ENCODE results near the gene PPARD.
A peak's percentile ranks its signal among the peaks of the same experiment; 100 is the strongest.

The PPARD gene

DNA sequence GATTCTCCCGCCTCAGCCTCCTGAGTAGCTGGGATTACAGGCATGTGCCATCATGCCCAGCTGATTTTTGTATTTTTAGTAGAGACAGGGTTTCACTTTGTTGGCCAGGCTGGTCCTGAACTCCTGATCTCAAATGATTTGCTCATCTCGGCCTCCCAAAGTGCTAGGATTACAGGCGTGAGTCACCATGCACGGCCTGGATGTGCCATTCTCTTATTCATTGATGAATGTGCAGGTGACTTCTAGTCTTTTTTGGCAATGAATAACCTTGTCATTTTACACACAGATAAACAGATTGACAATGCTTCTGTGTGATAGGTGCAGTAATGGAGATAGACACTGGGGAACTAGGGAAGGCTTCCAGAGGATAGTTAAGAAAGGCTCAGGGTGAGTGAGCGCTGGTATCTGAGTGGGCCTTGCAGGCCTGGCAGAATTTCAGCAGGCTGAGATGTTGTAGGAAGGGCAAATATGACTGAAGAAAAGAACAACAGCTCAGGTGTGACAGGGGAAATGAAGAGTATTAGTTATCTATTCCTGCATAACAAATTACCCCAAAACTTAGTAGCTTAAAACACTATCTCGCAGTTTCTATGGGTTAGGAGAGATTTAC lies 23.3 kb downstream of the PPARD start:
- Histone ChIP-seq H3K4me2 (ENCODE audit: low read length) (no peak overlapping the region), H3K79me2 (ENCODE audit: low read length) (no peaks in the 10 kb centered on the region), H3K27ac (ENCODE audit: low read length) (no peak overlapping the region), H4K20me1 (ENCODE audit: insufficient read depth, low read length) (no peaks in the 10 kb centered on the region), H3K9me3 (ENCODE audit: insufficient read depth, low read length) (no peaks in the 10 kb centered on the region), H3K4me1 (ENCODE audit: low read length) (peaks cover 27% of the 10 kb centered on the region), H3K4me3 (ENCODE audit: low read length) (no peak overlapping the region), H2AFZ (ENCODE audit: low read depth, low read length) (no peak overlapping the region), H3K9ac (ENCODE audit: low read length) (no peak overlapping the region), H3K36me3 (replicated peaks; ENCODE audit: low read depth, low read length) (no peaks in the 10 kb centered on the region), H3K27me3 (ENCODE audit: low read depth, low read length) (no peaks in the 10 kb centered on the region)
- TF ChIP-seq EZH2phosphoT487 (IDR thresholded peaks at IDR 0.05; ENCODE audit: low read depth), result no peak
- TF ChIP-seq, protein P1, sequence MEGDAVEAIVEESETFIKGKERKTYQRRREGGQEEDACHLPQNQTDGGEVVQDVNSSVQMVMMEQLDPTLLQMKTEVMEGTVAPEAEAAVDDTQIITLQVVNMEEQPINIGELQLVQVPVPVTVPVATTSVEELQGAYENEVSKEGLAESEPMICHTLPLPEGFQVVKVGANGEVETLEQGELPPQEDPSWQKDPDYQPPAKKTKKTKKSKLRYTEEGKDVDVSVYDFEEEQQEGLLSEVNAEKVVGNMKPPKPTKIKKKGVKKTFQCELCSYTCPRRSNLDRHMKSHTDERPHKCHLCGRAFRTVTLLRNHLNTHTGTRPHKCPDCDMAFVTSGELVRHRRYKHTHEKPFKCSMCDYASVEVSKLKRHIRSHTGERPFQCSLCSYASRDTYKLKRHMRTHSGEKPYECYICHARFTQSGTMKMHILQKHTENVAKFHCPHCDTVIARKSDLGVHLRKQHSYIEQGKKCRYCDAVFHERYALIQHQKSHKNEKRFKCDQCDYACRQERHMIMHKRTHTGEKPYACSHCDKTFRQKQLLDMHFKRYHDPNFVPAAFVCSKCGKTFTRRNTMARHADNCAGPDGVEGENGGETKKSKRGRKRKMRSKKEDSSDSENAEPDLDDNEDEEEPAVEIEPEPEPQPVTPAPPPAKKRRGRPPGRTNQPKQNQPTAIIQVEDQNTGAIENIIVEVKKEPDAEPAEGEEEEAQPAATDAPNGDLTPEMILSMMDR (IDR thresholded peaks at IDR 0.05; ENCODE audit: low read depth, low read length), result no peak

DNA sequence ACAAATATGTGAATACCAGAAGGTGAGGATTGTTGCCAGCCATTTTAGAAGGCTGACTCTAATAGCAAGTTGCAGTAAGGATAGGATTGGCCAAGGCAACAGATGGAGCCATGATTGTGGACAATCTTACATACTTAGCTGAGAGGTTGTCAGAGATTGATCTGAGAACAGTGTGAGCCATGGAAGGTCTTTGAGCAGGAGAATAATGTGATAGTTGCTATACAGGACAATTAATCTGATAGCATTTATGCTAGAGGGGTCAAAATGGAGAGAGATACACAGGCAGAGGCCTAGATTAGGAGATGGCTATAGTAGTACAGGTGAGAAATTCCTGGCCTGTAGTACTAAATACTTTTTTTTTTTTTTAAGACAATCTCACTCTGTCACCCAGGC lies 23.8 kb downstream of the PPARD start:
- H2AFZ ChIP-seq (ENCODE audit: low read depth, low read length), result no peak overlapping the region
- H3K79me2 ChIP-seq (ENCODE audit: low read length), result no peaks in the 10 kb centered on the region
- no peaks in the 10 kb centered on the region for H3K9me3 ChIP-seq (ENCODE audit: insufficient read depth, low read length)
- H3K4me2 ChIP-seq (ENCODE audit: low read length), result no peak overlapping the region
- no peak overlapping the region for H3K4me3 ChIP-seq (ENCODE audit: low read length)
- H4K20me1 ChIP-seq (ENCODE audit: insufficient read depth, low read length), result no peaks in the 10 kb centered on the region
- H3K4me1 ChIP-seq (ENCODE audit: low read length), result peaks cover 32% of the 10 kb centered on the region
- H3K9ac ChIP-seq (ENCODE audit: low read length), result no peak overlapping the region
- no peaks in the 10 kb centered on the region for H3K27me3 ChIP-seq (ENCODE audit: low read depth, low read length)
- H3K36me3 ChIP-seq (replicated peaks; ENCODE audit: low read depth, low read length), result no peaks in the 10 kb centered on the region
- TF ChIP-seq EZH2phosphoT487 (IDR thresholded peaks at IDR 0.05; ENCODE audit: low read depth), result no peak
- TF ChIP-seq, protein P1 (IDR thresholded peaks at IDR 0.05; ENCODE audit: low read depth, low read length), result no peak
- H3K27ac ChIP-seq (ENCODE audit: low read length), result no peak overlapping the region

DNA sequence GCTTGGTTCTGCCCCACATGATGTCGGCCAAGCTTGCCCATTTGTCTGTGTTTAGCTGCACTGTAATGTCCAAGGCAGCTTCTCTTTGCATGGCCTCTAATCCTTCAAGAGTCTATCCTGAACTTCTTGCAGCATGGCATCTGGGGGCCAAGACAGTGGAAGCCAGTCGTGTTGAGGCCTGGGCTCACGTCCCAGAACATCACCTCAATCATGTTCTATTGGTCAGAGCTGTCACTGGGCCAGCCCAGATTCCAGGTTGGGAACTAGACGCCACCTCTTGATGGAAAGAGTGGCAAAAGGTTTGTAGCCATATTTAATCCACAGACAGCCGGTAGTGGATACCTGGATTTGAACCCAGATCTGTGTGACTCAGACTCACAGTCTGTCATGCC lies 25.3 kb downstream of the PPARD start:
- H3K27me3 ChIP-seq (ENCODE audit: low read depth, low read length), result no peaks in the 10 kb centered on the region
- no peak overlapping the region for H3K27ac ChIP-seq (ENCODE audit: low read length)
- H3K79me2 ChIP-seq (ENCODE audit: low read length), result no peaks in the 10 kb centered on the region; the same call in 1 of the 2 replicates
- no peak overlapping the region for H3K9ac ChIP-seq (ENCODE audit: low read length)
- no peaks in the 10 kb centered on the region for H3K36me3 ChIP-seq (replicated peaks; ENCODE audit: low read depth, low read length)
- H3K4me3 ChIP-seq (ENCODE audit: low read length), result no peak overlapping the region
- no peak overlapping the region for H3K4me2 ChIP-seq (ENCODE audit: low read length)
- H4K20me1 ChIP-seq (ENCODE audit: insufficient read depth, low read length), result no peaks in the 10 kb centered on the region
- no peaks in the 10 kb centered on the region for H3K9me3 ChIP-seq (ENCODE audit: insufficient read depth, low read length)
- peaks cover 38% of the 10 kb centered on the region for H3K4me1 ChIP-seq (ENCODE audit: low read length)
- no peak overlapping the region for H2AFZ ChIP-seq (ENCODE audit: low read depth, low read length)
- TF ChIP-seq EZH2phosphoT487 (IDR thresholded peaks at IDR 0.05; ENCODE audit: low read depth), result no peak
- TF ChIP-seq, protein P1 (IDR thresholded peaks at IDR 0.05; ENCODE audit: low read depth, low read length), result no peak

DNA sequence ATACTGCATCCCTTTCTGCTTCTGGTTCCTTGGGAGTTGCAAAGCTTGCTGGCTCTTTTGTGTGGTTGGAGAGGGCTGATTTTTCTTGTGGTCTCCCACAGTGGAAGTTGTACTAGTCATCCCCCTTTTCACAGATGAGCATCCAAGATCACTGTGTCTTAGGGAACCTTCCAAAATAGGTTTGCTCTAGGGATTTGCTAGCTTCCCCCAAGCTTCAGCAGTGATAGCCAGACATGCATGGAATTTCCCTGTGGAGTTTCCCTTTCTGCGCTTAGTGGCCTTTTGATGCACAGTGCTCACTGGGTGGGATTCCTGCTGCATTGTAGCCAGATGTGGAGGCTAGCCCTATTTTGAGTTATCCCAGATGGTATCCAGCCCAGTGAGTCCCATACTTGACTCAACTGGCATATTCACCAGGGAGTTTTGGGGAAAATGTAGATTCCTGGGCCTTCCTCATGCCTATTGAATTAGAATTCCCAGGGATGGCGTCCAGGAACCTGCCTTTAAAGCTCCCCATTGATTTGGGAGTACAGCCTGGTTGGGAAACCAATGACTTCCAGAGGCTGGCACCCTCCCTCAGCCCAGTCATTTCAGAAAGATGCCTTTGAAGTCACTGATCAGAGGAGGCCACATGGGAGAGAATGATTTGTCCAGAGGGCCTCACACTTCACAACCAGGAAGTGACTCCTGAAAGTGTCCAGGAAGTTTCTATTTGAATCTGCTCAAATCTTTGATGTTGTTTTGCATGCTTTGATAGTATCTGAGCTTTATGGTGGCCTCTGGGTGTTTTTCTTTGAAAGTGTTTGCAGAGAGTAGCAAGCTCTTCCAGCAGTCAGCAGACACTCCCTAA lies 25.9 kb downstream of the PPARD start:
- peak overlapping the region; percentile 44 for H3K4me2 ChIP-seq (ENCODE audit: low read length)

More for the DNA sequence above, 25.9 kb downstream of the PPARD start:
- Histone ChIP-seq H3K36me3 (replicated peaks; ENCODE audit: low read depth, low read length) (no peaks in the 10 kb centered on the region), H4K20me1 (ENCODE audit: insufficient read depth, low read length) (no peaks in the 10 kb centered on the region), H3K9me3 (ENCODE audit: insufficient read depth, low read length) (no peaks in the 10 kb centered on the region), H2AFZ (ENCODE audit: low read depth, low read length) (no peak overlapping the region), H3K9ac (ENCODE audit: low read length) (no peak overlapping the region), H3K27me3 (ENCODE audit: low read depth, low read length) (no peaks in the 10 kb centered on the region), H3K27ac (ENCODE audit: low read length) (no peak overlapping the region), H3K79me2 (ENCODE audit: low read length) (no peaks in the 10 kb centered on the region; the same call in 1 of the 2 replicates), H3K4me1 (ENCODE audit: low read length) (peaks cover 38% of the 10 kb centered on the region), H3K4me3 (ENCODE audit: low read length) (no peak overlapping the region)
- no peak for TF ChIP-seq EZH2phosphoT487 (IDR thresholded peaks at IDR 0.05; ENCODE audit: low read depth)
- TF ChIP-seq, protein P1 (IDR thresholded peaks at IDR 0.05; ENCODE audit: low read depth, low read length), result no peak
